ENCODE results near the gene H6PD. TPM values are rescaled to one million over a fixed set of nuclear protein-coding genes. Genes with fewer than 3 reads are reported as not detected.

The H6PD gene
- total and polyA plus RNA-seq, 2 experiments from 2014 or later: 1.2 to 4.7 TPM

GRCh38 chr1:9192578-9193232 is 41.9 kb upstream of the H6PD start (continued):
- TF ChIP-seq ZNF462 (CRISPR knock-in tag; IDR thresholded peaks at IDR 0.05) (no peak), EZH2phosphoT487 (IDR thresholded peaks at IDR 0.05; ENCODE audit: unreplicated experiment) (no peak), POLR2AphosphoS5 (IDR thresholded peaks at IDR 0.05; ENCODE audit: low read depth) (no peak), REST (IDR thresholded peaks at IDR 0.05; ENCODE audit: unreplicated experiment) (no peak)

- H3K27me3 Mint-ChIP-seq (ENCODE audit: insufficient read depth, low read depth, poor library complexity): peaks cover 26% of the 10 kb centered on the region
- H3K4me3 ChIP-seq: no peak overlapping the region
- no peak overlapping the region for H3K27ac Mint-ChIP-seq
- DNase-seq (ENCODE audit: low spot score): no peak
- no peaks in the 10 kb centered on the region for H3K9me2 ChIP-seq (ENCODE audit: insufficient read depth)
- no peaks in the 10 kb centered on the region for H3K79me2 ChIP-seq (replicated peaks; ENCODE audit: insufficient read depth)
- no peaks in the 10 kb centered on the region for H3K36me3 ChIP-seq (ENCODE audit: insufficient read depth)
- H3K36me3 Mint-ChIP-seq (ENCODE audit: low read depth): peaks cover 6% of the 10 kb centered on the region; the same call in 2 of the 3 replicates
- H3K9me3 Mint-ChIP-seq: no peaks in the 10 kb centered on the region
- peaks cover 17% of the 10 kb centered on the region for H3K27me3 ChIP-seq (ENCODE audit: insufficient read depth)
- H3F3A ChIP-seq (replicated peaks; ENCODE audit: low read depth): no peaks in the 10 kb centered on the region
- no peak overlapping the region for H2AFZ ChIP-seq
- H3K4me2 ChIP-seq: no peak overlapping the region
- peaks cover 18% of the 10 kb centered on the region for H3K4me1 Mint-ChIP-seq
- no peak overlapping the region for H3K27ac ChIP-seq (ENCODE audit: low read depth)
- no peaks in the 10 kb centered on the region; the same call in 1 of the 2 replicates for H4K20me1 ChIP-seq (replicated peaks; ENCODE audit: insufficient read depth)
- no peak for ATAC-seq
- H3K4me3 Mint-ChIP-seq: no peak overlapping the region
- peaks cover 3% of the 10 kb centered on the region; the same call in 1 of the 2 replicates for H3K4me1 ChIP-seq (ENCODE audit: insufficient read depth)
- TF ChIP-seq NANOG (IDR thresholded peaks at IDR 0.05; ENCODE audit: borderline replicate concordance) (no peak), STAT1 (IDR thresholded peaks at IDR 0.05; ENCODE audit: unreplicated experiment) (no peak), EZH2 (IDR thresholded peaks at IDR 0.05; ENCODE audit: low read depth, unreplicated experiment) (no peak), REST (IDR thresholded peaks at IDR 0.05; ENCODE audit: unreplicated experiment) (no peak), ETS1 (IDR thresholded peaks at IDR 0.05) (no peak), CREB1 (CRISPR knock-in tag; IDR thresholded peaks at IDR 0.05; ENCODE audit: low read depth) (no peak)
These were observed 41.3 kb upstream of the H6PD start for GRCh38 chr1:9193233-9193625.
